Middle frontal gyrus (tissue), 1 donor: ENCODE results near the gene CCDC59.

Experiments
- DNase-seq: peaks from one replicate; pipeline ENCODE4 v3.0.0-alpha.2; 2015; ENCODE audit warnings: low spot score; ENCODE audit errors: extremely low spot score

CCDC59 gene

GRCh38 chr12:82319276-82319675, 38.9 kb downstream of the CCDC59 start:
- no peak for DNase-seq

GRCh38 chr12:82314406-82314892, 43.7 kb downstream of the CCDC59 start:
- no peak for DNase-seq
